Measurements from ENCODE around the gene TP53I13. TPM values are rescaled to one million over a fixed set of nuclear protein-coding genes. Genes with fewer than 3 reads are reported as not detected.
A peak's percentile ranks its signal among the peaks of the same experiment; 100 is the strongest.

The TP53I13 gene
- total and polyA plus RNA-seq, 2 of the 13 experiments (the other 11 are each of a cell fraction or from before 2014, with no cell fraction given): 16.9 to 25.7 TPM

- no TSS peak for BruUV-seq (replicated peaks)
- POLR2A ChIA-PET: interaction anchor here (1.0 to 1.4 kb wide), 3 partner anchors 28 to 51 kb away, joined by 3 read pairs; no protein-coding TSS in a partner anchor
- H3K9me3 ChIP-seq (ENCODE audit: low read length): no peaks in the 10 kb centered on the region
- TF ChIP-seq, protein P1, sequence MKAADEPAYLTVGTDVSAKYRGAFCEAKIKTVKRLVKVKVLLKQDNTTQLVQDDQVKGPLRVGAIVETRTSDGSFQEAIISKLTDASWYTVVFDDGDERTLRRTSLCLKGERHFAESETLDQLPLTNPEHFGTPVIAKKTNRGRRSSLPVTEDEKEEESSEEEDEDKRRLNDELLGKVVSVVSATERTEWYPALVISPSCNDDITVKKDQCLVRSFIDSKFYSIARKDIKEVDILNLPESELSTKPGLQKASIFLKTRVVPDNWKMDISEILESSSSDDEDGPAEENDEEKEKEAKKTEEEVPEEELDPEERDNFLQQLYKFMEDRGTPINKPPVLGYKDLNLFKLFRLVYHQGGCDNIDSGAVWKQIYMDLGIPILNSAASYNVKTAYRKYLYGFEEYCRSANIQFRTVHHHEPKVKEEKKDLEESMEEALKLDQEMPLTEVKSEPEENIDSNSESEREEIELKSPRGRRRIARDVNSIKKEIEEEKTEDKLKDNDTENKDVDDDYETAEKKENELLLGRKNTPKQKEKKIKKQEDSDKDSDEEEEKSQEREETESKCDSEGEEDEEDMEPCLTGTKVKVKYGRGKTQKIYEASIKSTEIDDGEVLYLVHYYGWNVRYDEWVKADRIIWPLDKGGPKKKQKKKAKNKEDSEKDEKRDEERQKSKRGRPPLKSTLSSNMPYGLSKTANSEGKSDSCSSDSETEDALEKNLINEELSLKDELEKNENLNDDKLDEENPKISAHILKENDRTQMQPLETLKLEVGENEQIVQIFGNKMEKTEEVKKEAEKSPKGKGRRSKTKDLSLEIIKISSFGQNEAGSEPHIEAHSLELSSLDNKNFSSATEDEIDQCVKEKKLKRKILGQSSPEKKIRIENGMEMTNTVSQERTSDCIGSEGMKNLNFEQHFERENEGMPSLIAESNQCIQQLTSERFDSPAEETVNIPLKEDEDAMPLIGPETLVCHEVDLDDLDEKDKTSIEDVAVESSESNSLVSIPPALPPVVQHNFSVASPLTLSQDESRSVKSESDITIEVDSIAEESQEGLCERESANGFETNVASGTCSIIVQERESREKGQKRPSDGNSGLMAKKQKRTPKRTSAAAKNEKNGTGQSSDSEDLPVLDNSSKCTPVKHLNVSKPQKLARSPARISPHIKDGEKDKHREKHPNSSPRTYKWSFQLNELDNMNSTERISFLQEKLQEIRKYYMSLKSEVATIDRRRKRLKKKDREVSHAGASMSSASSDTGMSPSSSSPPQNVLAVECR (CRISPR knock-in tag; IDR thresholded peaks at IDR 0.05; ENCODE audit: borderline replicate concordance): no peak
- TF ChIP-seq, protein P2, sequence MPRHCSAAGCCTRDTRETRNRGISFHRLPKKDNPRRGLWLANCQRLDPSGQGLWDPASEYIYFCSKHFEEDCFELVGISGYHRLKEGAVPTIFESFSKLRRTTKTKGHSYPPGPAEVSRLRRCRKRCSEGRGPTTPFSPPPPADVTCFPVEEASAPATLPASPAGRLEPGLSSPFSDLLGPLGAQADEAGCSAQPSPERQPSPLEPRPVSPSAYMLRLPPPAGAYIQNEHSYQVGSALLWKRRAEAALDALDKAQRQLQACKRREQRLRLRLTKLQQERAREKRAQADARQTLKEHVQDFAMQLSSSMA (CRISPR knock-in tag; IDR thresholded peaks at IDR 0.05): no peak
- 0 out of 2 replicates have a peak, but pooled peaks have one; percentile 10 for TF ChIP-seq ZSCAN31 (CRISPR knock-in tag; IDR thresholded peaks at IDR 0.05; ENCODE audit: low read depth)
- no peak for TF ChIP-seq HDAC6 (IDR thresholded peaks at IDR 0.05; ENCODE audit: low read depth, low read length)
- no peak for TF ChIP-seq CREBL2 (CRISPR knock-in tag; IDR thresholded peaks at IDR 0.05; ENCODE audit: borderline replicate concordance)
- 0 out of 2 replicates have a peak, but pooled peaks have one; percentile 6 for TF ChIP-seq ZFP41 (CRISPR knock-in tag; IDR thresholded peaks at IDR 0.05; ENCODE audit: borderline replicate concordance)
- TF ChIP-seq MED13 (CRISPR knock-in tag; IDR thresholded peaks at IDR 0.05): peak; percentile 3; the same call in 1 of the 2 replicates
- no peak for TF ChIP-seq ZNF850 (CRISPR knock-in tag; conservative IDR thresholded peaks at IDR 0.05)
- TF ChIP-seq, protein P3, sequence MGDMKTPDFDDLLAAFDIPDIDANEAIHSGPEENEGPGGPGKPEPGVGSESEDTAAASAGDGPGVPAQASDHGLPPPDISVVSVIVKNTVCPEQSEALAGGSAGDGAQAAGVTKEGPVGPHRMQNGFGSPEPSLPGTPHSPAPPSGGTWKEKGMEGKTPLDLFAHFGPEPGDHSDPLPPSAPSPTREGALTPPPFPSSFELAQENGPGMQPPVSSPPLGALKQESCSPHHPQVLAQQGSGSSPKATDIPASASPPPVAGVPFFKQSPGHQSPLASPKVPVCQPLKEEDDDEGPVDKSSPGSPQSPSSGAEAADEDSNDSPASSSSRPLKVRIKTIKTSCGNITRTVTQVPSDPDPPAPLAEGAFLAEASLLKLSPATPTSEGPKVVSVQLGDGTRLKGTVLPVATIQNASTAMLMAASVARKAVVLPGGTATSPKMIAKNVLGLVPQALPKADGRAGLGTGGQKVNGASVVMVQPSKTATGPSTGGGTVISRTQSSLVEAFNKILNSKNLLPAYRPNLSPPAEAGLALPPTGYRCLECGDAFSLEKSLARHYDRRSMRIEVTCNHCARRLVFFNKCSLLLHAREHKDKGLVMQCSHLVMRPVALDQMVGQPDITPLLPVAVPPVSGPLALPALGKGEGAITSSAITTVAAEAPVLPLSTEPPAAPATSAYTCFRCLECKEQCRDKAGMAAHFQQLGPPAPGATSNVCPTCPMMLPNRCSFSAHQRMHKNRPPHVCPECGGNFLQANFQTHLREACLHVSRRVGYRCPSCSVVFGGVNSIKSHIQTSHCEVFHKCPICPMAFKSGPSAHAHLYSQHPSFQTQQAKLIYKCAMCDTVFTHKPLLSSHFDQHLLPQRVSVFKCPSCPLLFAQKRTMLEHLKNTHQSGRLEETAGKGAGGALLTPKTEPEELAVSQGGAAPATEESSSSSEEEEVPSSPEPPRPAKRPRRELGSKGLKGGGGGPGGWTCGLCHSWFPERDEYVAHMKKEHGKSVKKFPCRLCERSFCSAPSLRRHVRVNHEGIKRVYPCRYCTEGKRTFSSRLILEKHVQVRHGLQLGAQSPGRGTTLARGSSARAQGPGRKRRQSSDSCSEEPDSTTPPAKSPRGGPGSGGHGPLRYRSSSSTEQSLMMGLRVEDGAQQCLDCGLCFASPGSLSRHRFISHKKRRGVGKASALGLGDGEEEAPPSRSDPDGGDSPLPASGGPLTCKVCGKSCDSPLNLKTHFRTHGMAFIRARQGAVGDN (CRISPR knock-in tag; IDR thresholded peaks at IDR 0.05): peak; percentile 18; the same call in 1 of the 2 replicates
- TF ChIP-seq, protein P4, sequence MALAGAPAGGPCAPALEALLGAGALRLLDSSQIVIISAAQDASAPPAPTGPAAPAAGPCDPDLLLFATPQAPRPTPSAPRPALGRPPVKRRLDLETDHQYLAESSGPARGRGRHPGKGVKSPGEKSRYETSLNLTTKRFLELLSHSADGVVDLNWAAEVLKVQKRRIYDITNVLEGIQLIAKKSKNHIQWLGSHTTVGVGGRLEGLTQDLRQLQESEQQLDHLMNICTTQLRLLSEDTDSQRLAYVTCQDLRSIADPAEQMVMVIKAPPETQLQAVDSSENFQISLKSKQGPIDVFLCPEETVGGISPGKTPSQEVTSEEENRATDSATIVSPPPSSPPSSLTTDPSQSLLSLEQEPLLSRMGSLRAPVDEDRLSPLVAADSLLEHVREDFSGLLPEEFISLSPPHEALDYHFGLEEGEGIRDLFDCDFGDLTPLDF (CRISPR knock-in tag; IDR thresholded peaks at IDR 0.05): no peak
- TF ChIP-seq ZNF501 (CRISPR knock-in tag; IDR thresholded peaks at IDR 0.05): peak; percentile 6; the same call in 1 of the 2 replicates
Measured at GRCh38 chr17:29618272-29619065, 50.0 kb downstream of the TP53I13 start.

More at GRCh38 chr17:29618272-29619065, 50.0 kb downstream of the TP53I13 start:
- CTCF ChIA-PET (ENCODE audit: low intra/inter-chr PET ratio, low total read pairs): interaction anchor here (0.7 to 2.6 kb wide), 3 partner anchors 39 to 161 kb away, joined by 3 to 10 read pairs (median 4); no protein-coding TSS in a partner anchor
- ATAC-seq (peak; percentile 1), FAIRE-seq (no peak), DNase-seq (ENCODE audit: low spot score) (no peak)
- Histone ChIP-seq H3K27me3 (ENCODE audit: control insufficient read depth in 1 of 2, insufficient read depth in 2 of 2, low read length in 2 of 2) (peaks cover 4 to 80% of the 10 kb centered on the region in 2 experiments), H2AFZ (ENCODE audit: low read length) (no peak overlapping the region), H3K4me3 (replicated peaks in 1 of 3; ENCODE audit: insufficient read depth in 1 of 3, low read depth in 2 of 3, low read length in 3 of 3) (peak overlapping the region; percentile 36 to 75 (median 42); a peak in 5 of 6 replicates), H3K27ac (ENCODE audit: extremely low read length, insufficient read depth, low read length) (no peak overlapping the region), H3K4me1 (ENCODE audit: insufficient read depth, low read length) (peaks cover 83% of the 10 kb centered on the region), H4K20me1 (ENCODE audit: insufficient read depth, low read length) (no peaks in the 10 kb centered on the region), H3K36me3 (replicated peaks in 1 of 2; ENCODE audit: control insufficient read depth in 1 of 2, insufficient read depth in 2 of 2, low read length in 2 of 2) (no peaks in the 10 kb centered on the region), H3K9ac (ENCODE audit: insufficient read depth, low read depth, low read length) (no peak overlapping the region), H3K79me2 (ENCODE audit: insufficient read depth, low read length) (no peaks in the 10 kb centered on the region), H3K4me2 (ENCODE audit: low read depth, low read length) (peak overlapping the region; percentile 97)
- in situ Hi-C loops (cut with HindIII; ENCODE audit: extremely low pct_ligation_motif_present, low pct_unique_long_range_greater_than_20kb) (loop anchor here (5.0 kb wide), 1 partner anchor 36 kb away; no protein-coding TSS in a partner anchor), intact Hi-C loops (cut with micrococcal nuclease; ENCODE audit: unreplicated experiment) (no loop called here)
- 44% methylated on average over 9 of the region's 22 CpGs for WGBS (ENCODE audit: low lambda C conversion rate)

Data from HepG2 (cell line).